NB4 (cell line): ENCODE data around the gene RAD51B.

Experiments used
- MYC ChIP-seq: IDR thresholded peaks from 2 replicates; pipeline ENCODE4 v1.6.1; 2011; ENCODE audit warnings: low read depth, low read length
- POLR2A ChIP-seq: IDR thresholded peaks from 2 replicates; pipeline ENCODE4 v1.6.1; 2011; ENCODE audit warnings: mild to moderate bottlenecking; ENCODE audit not compliant: insufficient read length; ENCODE audit errors: extremely low read depth
- TF ChIP-seq, protein P1 (sequence below): IDR thresholded peaks from one replicate; pipeline ENCODE4 v1.5.1; 2012; ENCODE audit warnings: low read depth, low read length

GRCh38 chr14:68345738-68346137 lies 526.2 kb downstream of the RAD51B start:
- TF ChIP-seq POLR2A, result no peak
- TF ChIP-seq, protein P1, sequence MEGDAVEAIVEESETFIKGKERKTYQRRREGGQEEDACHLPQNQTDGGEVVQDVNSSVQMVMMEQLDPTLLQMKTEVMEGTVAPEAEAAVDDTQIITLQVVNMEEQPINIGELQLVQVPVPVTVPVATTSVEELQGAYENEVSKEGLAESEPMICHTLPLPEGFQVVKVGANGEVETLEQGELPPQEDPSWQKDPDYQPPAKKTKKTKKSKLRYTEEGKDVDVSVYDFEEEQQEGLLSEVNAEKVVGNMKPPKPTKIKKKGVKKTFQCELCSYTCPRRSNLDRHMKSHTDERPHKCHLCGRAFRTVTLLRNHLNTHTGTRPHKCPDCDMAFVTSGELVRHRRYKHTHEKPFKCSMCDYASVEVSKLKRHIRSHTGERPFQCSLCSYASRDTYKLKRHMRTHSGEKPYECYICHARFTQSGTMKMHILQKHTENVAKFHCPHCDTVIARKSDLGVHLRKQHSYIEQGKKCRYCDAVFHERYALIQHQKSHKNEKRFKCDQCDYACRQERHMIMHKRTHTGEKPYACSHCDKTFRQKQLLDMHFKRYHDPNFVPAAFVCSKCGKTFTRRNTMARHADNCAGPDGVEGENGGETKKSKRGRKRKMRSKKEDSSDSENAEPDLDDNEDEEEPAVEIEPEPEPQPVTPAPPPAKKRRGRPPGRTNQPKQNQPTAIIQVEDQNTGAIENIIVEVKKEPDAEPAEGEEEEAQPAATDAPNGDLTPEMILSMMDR, result no peak
- TF ChIP-seq MYC, result no peak
